ENCODE results near the gene AK8.
A peak's percentile ranks its signal among the peaks of the same experiment; 100 is the strongest.

AK8 gene

GRCh38 chr9:132792547-132792946 lies 85.5 kb downstream of the AK8 start:
- H3K9me3 ChIP-seq (ENCODE audit: insufficient read depth, low read depth, low read length) = no peaks in the 10 kb centered on the region
- TF ChIP-seq CTCF (conservative IDR thresholded peaks at IDR 0.05; ENCODE audit: low read length) (no peak), EZH2phosphoT487 (IDR thresholded peaks at IDR 0.05; ENCODE audit: borderline replicate concordance) (no peak)
- peaks cover 5% of the 10 kb centered on the region for H3K4me1 ChIP-seq (ENCODE audit: insufficient read depth, low read length, poor library complexity, severe bottlenecking)
- H4K20me1 ChIP-seq (ENCODE audit: insufficient read depth, low read length, poor library complexity, severe bottlenecking) = no peaks in the 10 kb centered on the region
- H3K9me2 ChIP-seq (replicated peaks; ENCODE audit: low read depth, low read length) = no peaks in the 10 kb centered on the region
- no peaks in the 10 kb centered on the region for H3F3A ChIP-seq (ENCODE audit: low read depth)
- H3K9ac ChIP-seq (ENCODE audit: low read depth, low read length, poor library complexity, severe bottlenecking) = no peak overlapping the region
- no peaks in the 10 kb centered on the region for H3K27me3 ChIP-seq (ENCODE audit: insufficient read depth, low read length, poor library complexity, severe bottlenecking)
- no peak overlapping the region for H3K4me2 ChIP-seq (ENCODE audit: low read depth, low read length, poor library complexity, severe bottlenecking)
- H3K79me2 ChIP-seq (ENCODE audit: insufficient read depth, low read length) = no peaks in the 10 kb centered on the region
- H3K36me3 ChIP-seq (ENCODE audit: insufficient read depth, low read length) = no peaks in the 10 kb centered on the region
- H2AFZ ChIP-seq (ENCODE audit: low read length) = no peak overlapping the region
- no peak overlapping the region for H3K4me3 ChIP-seq (ENCODE audit: low read length, poor library complexity, severe bottlenecking)

- Histone ChIP-seq H3K4me3 (ENCODE audit: low read length, poor library complexity, severe bottlenecking) (no peak overlapping the region), H3K27me3 (ENCODE audit: insufficient read depth, low read length, poor library complexity, severe bottlenecking) (no peaks in the 10 kb centered on the region)
- TF ChIP-seq CTCF (conservative IDR thresholded peaks at IDR 0.05; ENCODE audit: low read length) (no peak), EZH2phosphoT487 (IDR thresholded peaks at IDR 0.05; ENCODE audit: borderline replicate concordance) (no peak)
Measured at GRCh38 chr9:132791699-132792240, 86.3 kb downstream of the AK8 start.

GRCh38 chr9:132789719-132790118 lies 88.4 kb downstream of the AK8 start:
- Histone ChIP-seq H3K4me2 (ENCODE audit: low read depth, low read length, poor library complexity, severe bottlenecking) (no peak overlapping the region), H4K20me1 (ENCODE audit: insufficient read depth, low read length, poor library complexity, severe bottlenecking) (no peaks in the 10 kb centered on the region), H3K4me1 (ENCODE audit: insufficient read depth, low read length, poor library complexity, severe bottlenecking) (peaks cover 10% of the 10 kb centered on the region), H3F3A (ENCODE audit: low read depth) (no peaks in the 10 kb centered on the region), H3K9me3 (ENCODE audit: insufficient read depth, low read depth, low read length) (no peaks in the 10 kb centered on the region), H3K9me2 (replicated peaks; ENCODE audit: low read depth, low read length) (no peaks in the 10 kb centered on the region), H3K36me3 (ENCODE audit: insufficient read depth, low read length) (no peaks in the 10 kb centered on the region), H3K4me3 (ENCODE audit: low read length, poor library complexity, severe bottlenecking) (no peak overlapping the region), H3K27me3 (ENCODE audit: insufficient read depth, low read length, poor library complexity, severe bottlenecking) (no peaks in the 10 kb centered on the region), H3K79me2 (ENCODE audit: insufficient read depth, low read length) (no peaks in the 10 kb centered on the region), H2AFZ (ENCODE audit: low read length) (no peak overlapping the region), H3K9ac (ENCODE audit: low read depth, low read length, poor library complexity, severe bottlenecking) (no peak overlapping the region)
- no peak for TF ChIP-seq CTCF (conservative IDR thresholded peaks at IDR 0.05; ENCODE audit: low read length)
- TF ChIP-seq EZH2phosphoT487 (IDR thresholded peaks at IDR 0.05; ENCODE audit: borderline replicate concordance) = no peak

More at GRCh38 chr9:132791699-132792240, 86.3 kb downstream of the AK8 start:
- Histone ChIP-seq H3F3A (ENCODE audit: low read depth) (no peaks in the 10 kb centered on the region), H3K36me3 (ENCODE audit: insufficient read depth, low read length) (no peaks in the 10 kb centered on the region), H4K20me1 (ENCODE audit: insufficient read depth, low read length, poor library complexity, severe bottlenecking) (no peaks in the 10 kb centered on the region), H3K9ac (ENCODE audit: low read depth, low read length, poor library complexity, severe bottlenecking) (no peak overlapping the region), H3K79me2 (ENCODE audit: insufficient read depth, low read length) (no peaks in the 10 kb centered on the region), H3K9me2 (replicated peaks; ENCODE audit: low read depth, low read length) (no peaks in the 10 kb centered on the region), H2AFZ (ENCODE audit: low read length) (0 out of 2 replicates have a peak overlapping the region, but pooled peaks have one; percentile 29), H3K4me1 (ENCODE audit: insufficient read depth, low read length, poor library complexity, severe bottlenecking) (peaks cover 10% of the 10 kb centered on the region), H3K9me3 (ENCODE audit: insufficient read depth, low read depth, low read length) (no peaks in the 10 kb centered on the region), H3K4me2 (ENCODE audit: low read depth, low read length, poor library complexity, severe bottlenecking) (no peak overlapping the region)

Data from Loucy (cell line).